ENCODE data around the gene NCCRP1. TPM values are rescaled to one million over a fixed set of nuclear protein-coding genes. Genes with fewer than 3 reads are reported as not detected.
A peak's percentile ranks its signal among the peaks of the same experiment; 100 is the strongest.
"Not testable (repeated sequence)": the region's sequence is repeated elsewhere in the genome, so short reads cannot be mapped to it uniquely, and the experiment has no call there.

The NCCRP1 gene
- total RNA-seq, 1 experiment from 2014 or later, result 7.6 TPM

- DNase-seq, result no peak
- Histone ChIP-seq H3K27me3 (no peaks in the 10 kb centered on the region), H3K9me3 (replicated peaks) (no peaks in the 10 kb centered on the region), H3K4me3 (no peak within 1 kb of the TSS), H3K4me1 (no peaks in the 10 kb centered on the region), H3K36me3 (no peaks in the 10 kb centered on the region), H3K27ac (no peak within 1 kb of the TSS)
These were observed 6.9 kb downstream of the NCCRP1 start, which contains the start of gene SYCN for GRCh38 chr19:39203372-39204341. Gene SYCN, minus strand, starts transcription at chr19:39204263. Its CDS starts 9 bp downstream, at chr19:39204254.

GRCh38 chr19:39205449-39205764 is 8.6 kb downstream of the NCCRP1 start:
- Histone ChIP-seq H3K4me3 (no peak overlapping the region), H3K27ac (no peak overlapping the region), H3K4me1 (no peaks in the 10 kb centered on the region), H3K36me3 (no peaks in the 10 kb centered on the region), H3K27me3 (no peaks in the 10 kb centered on the region), H3K9me3 (replicated peaks) (no peaks in the 10 kb centered on the region)
- DNase-seq, result no peak

GRCh38 chr19:39206122-39206521 is 9.4 kb downstream of the NCCRP1 start:
- no peaks in the 10 kb centered on the region for H3K36me3 ChIP-seq
- no peaks in the 10 kb centered on the region for H3K9me3 ChIP-seq (replicated peaks)
- DNase-seq, result no peak
- no peaks in the 10 kb centered on the region for H3K4me1 ChIP-seq
- H3K27ac ChIP-seq, result no peak overlapping the region
- H3K4me3 ChIP-seq, result no peak overlapping the region
- H3K27me3 ChIP-seq, result no peaks in the 10 kb centered on the region

GRCh38 chr19:39207293-39207836 is 10.6 kb downstream of the NCCRP1 start:
- Histone ChIP-seq H3K9me3 (replicated peaks) (no peaks in the 10 kb centered on the region), H3K27ac (no peak overlapping the region), H3K27me3 (no peaks in the 10 kb centered on the region), H3K4me3 (no peak overlapping the region), H3K36me3 (no peaks in the 10 kb centered on the region), H3K4me1 (no peaks in the 10 kb centered on the region)
- DNase-seq, result no peak

- Histone ChIP-seq H3K36me3 (no peaks in the 10 kb centered on the region), H3K4me1 (no peaks in the 10 kb centered on the region), H3K4me3 (no peak overlapping the region), H3K27me3 (no peaks in the 10 kb centered on the region), H3K9me3 (replicated peaks) (no peaks in the 10 kb centered on the region), H3K27ac (no peak overlapping the region)
- DNase-seq, result peak in 1 of 2 experiments; percentile 29
These were observed 11.5 kb downstream of the NCCRP1 start for GRCh38 chr19:39208175-39208795.

- Histone ChIP-seq H3K4me1 (no peaks in the 10 kb centered on the region), H3K27me3 (no peaks in the 10 kb centered on the region), H3K4me3 (no peak overlapping the region), H3K27ac (no peak overlapping the region), H3K9me3 (replicated peaks) (no peaks in the 10 kb centered on the region), H3K36me3 (no peaks in the 10 kb centered on the region)
- DNase-seq, result no peak
These were observed 12.4 kb downstream of the NCCRP1 start for GRCh38 chr19:39209196-39209595.

GRCh38 chr19:39211731-39212374 is 15.1 kb downstream of the NCCRP1 start:
- no peaks in the 10 kb centered on the region for H3K27me3 ChIP-seq
- H3K9me3 ChIP-seq (replicated peaks), result no peaks in the 10 kb centered on the region
- no peak overlapping the region for H3K4me3 ChIP-seq
- H3K4me1 ChIP-seq, result no peaks in the 10 kb centered on the region
- no peak overlapping the region for H3K27ac ChIP-seq
- DNase-seq, result no peak
- no peaks in the 10 kb centered on the region for H3K36me3 ChIP-seq

- Histone ChIP-seq H3K4me1 (no peaks in the 10 kb centered on the region), H3K27me3 (no peaks in the 10 kb centered on the region), H3K4me3 (no peak overlapping the region), H3K27ac (no peak overlapping the region), H3K36me3 (no peaks in the 10 kb centered on the region), H3K9me3 (replicated peaks) (no peaks in the 10 kb centered on the region)
- peak in 1 of 2 experiments; percentile 57 for DNase-seq
These were observed 15.6 kb downstream of the NCCRP1 start for GRCh38 chr19:39212375-39212742.

- H3K4me1 ChIP-seq; H3K4me3 ChIP-seq; DNase-seq; H3K27me3 ChIP-seq; H3K9me3 ChIP-seq (replicated peaks); H3K36me3 ChIP-seq; H3K27ac ChIP-seq: not testable (repeated sequence)
These were observed 18.6 kb downstream of the NCCRP1 start for GRCh38 chr19:39215323-39215722.

GRCh38 chr19:39217094-39217493 is 20.3 kb downstream of the NCCRP1 start:
- DNase-seq, result no peak
- no peaks in the 10 kb centered on the region for H3K4me1 ChIP-seq
- H3K27me3 ChIP-seq, result no peaks in the 10 kb centered on the region
- H3K4me3 ChIP-seq, result no peak overlapping the region
- H3K9me3 ChIP-seq (replicated peaks), result no peaks in the 10 kb centered on the region
- no peak overlapping the region for H3K27ac ChIP-seq
- H3K36me3 ChIP-seq, result no peaks in the 10 kb centered on the region

- Histone ChIP-seq H3K4me1 (no peaks in the 10 kb centered on the region), H3K27ac (no peak overlapping the region)
- peak in 1 of 2 experiments; percentile 34 for DNase-seq
These were observed 21.7 kb downstream of the NCCRP1 start for GRCh38 chr19:39218230-39219007.

GRCh38 chr19:39219108-39219507 is 22.3 kb downstream of the NCCRP1 start:
- not testable (repeated sequence) for DNase-seq; H3K9me3 ChIP-seq (replicated peaks); H3K27me3 ChIP-seq; H3K4me3 ChIP-seq; H3K27ac ChIP-seq; H3K36me3 ChIP-seq; H3K4me1 ChIP-seq

More at GRCh38 chr19:39218230-39219007, 21.7 kb downstream of the NCCRP1 start:
- Histone ChIP-seq H3K4me3 (no peak overlapping the region), H3K36me3 (no peaks in the 10 kb centered on the region), H3K27me3 (no peaks in the 10 kb centered on the region), H3K9me3 (replicated peaks) (no peaks in the 10 kb centered on the region)

- peak; percentile 34 to 54 for DNase-seq
- H3K4me1 ChIP-seq, result no peaks in the 10 kb centered on the region
- no peaks in the 10 kb centered on the region for H3K9me3 ChIP-seq (replicated peaks)
- no peaks in the 10 kb centered on the region for H3K27me3 ChIP-seq
- no peak overlapping the region for H3K4me3 ChIP-seq
- no peaks in the 10 kb centered on the region for H3K36me3 ChIP-seq
- no peak overlapping the region for H3K27ac ChIP-seq
These were observed 27.0 kb downstream of the NCCRP1 start for GRCh38 chr19:39223703-39224279.

- no peak overlapping the region for H3K4me3 ChIP-seq
- no peaks in the 10 kb centered on the region for H3K4me1 ChIP-seq
- H3K27me3 ChIP-seq, result no peaks in the 10 kb centered on the region
- H3K27ac ChIP-seq, result no peak overlapping the region
- DNase-seq, result no peak
- H3K36me3 ChIP-seq, result no peaks in the 10 kb centered on the region
- H3K9me3 ChIP-seq (replicated peaks), result no peaks in the 10 kb centered on the region
These were observed 28.1 kb downstream of the NCCRP1 start for GRCh38 chr19:39224910-39225309.

Data from SJCRH30 (cell line).